Fibroblast of lung (primary cell): Measurements from ENCODE around the gene DENND1A. TPM values are rescaled to one million over a fixed set of nuclear protein-coding genes. Genes with fewer than 3 reads are reported as not detected.

Source experiments
- DNase-seq, 2 donors: peaks; one replicate each; pipeline versions ENCODE4 v3.0.0 to v3.0.0-alpha.2; 2010; ENCODE audit warnings: low read depth in 2 of 2
- H2AFZ ChIP-seq: 2 replicates; pipeline ENCODE4 v1.5.1; 2012; ENCODE audit warnings: low read length, control low read depth, inconsistent platforms
- H3K27ac ChIP-seq: 2 replicates; pipeline ENCODE4 v1.5.1; 2011; ENCODE audit warnings: low read length, control low read depth; ENCODE audit not compliant: insufficient read depth
- H3K27me3 ChIP-seq: 2 replicates; pipeline ENCODE4 v1.5.1; 2011; ENCODE audit warnings: mild to moderate bottlenecking, low read length; ENCODE audit not compliant: control insufficient read depth, insufficient read depth
- H3K36me3 ChIP-seq: 2 replicates; pipeline ENCODE4 v1.5.1; 2011; ENCODE audit warnings: low read length; ENCODE audit not compliant: control insufficient read depth, insufficient read depth
- H3K4me1 ChIP-seq: 2 replicates; pipeline ENCODE4 v1.5.1; 2011; ENCODE audit warnings: low read length; ENCODE audit not compliant: control insufficient read depth, insufficient read depth; ENCODE audit errors: extremely low read depth
- H3K4me2 ChIP-seq: 2 replicates; pipeline ENCODE4 v1.5.1; 2011; ENCODE audit warnings: low read length, control low read depth; ENCODE audit not compliant: insufficient read depth; ENCODE audit errors: extremely low read depth
- H3K4me3 ChIP-seq, 4 experiments: fragments of 200-600 bp in 1 of 4; sonication (generic) in 1 of 4; replicated peaks in 1 of 4; 2 replicates each; pipeline ENCODE4 v1.5.1; 2011 to 2016; ENCODE audit warnings: low read length in 4 of 4, low read depth in 3 of 4, mild to moderate bottlenecking in 3 of 4, control low read depth in 2 of 4, inconsistent platforms in 1 of 4, mixed read lengths in 1 of 4; ENCODE audit not compliant: insufficient read depth in 1 of 4; ENCODE audit errors: control extremely low read depth in 1 of 4
- H3K79me2 ChIP-seq: 2 replicates; pipeline ENCODE4 v1.5.1; 2012; ENCODE audit warnings: mild to moderate bottlenecking, low read length, inconsistent platforms; ENCODE audit not compliant: control insufficient read depth, insufficient read depth
- H3K9ac ChIP-seq: 2 replicates; pipeline ENCODE4 v1.5.1; 2011; ENCODE audit warnings: mild to moderate bottlenecking, low read length, control low read depth; ENCODE audit not compliant: insufficient read depth
- H3K9me3 ChIP-seq: 2 replicates; pipeline ENCODE4 v1.5.1; 2012; ENCODE audit warnings: low read depth, low read length; ENCODE audit not compliant: control insufficient read depth, insufficient read depth
- H4K20me1 ChIP-seq: 2 replicates; pipeline ENCODE4 v1.5.1; 2011; ENCODE audit warnings: low read length; ENCODE audit not compliant: control insufficient read depth, insufficient read depth; ENCODE audit errors: extremely low read depth
- CTCF ChIP-seq, 2 donors: IDR thresholded peaks in 1 of 2; conservative IDR thresholded peaks in 1 of 2; 1 replicate in 1 of 2; 2 replicates in 1 of 2; pipeline ENCODE4 v1.5.1; 2011 to 2012; ENCODE audit warnings: low read length in 2 of 2, control low read depth in 1 of 2, inconsistent platforms in 1 of 2, low read depth in 1 of 2, mild to moderate bottlenecking in 1 of 2
- EZH2 ChIP-seq: IDR thresholded peaks from 2 replicates; pipeline ENCODE4 v1.5.1; 2012; ENCODE audit warnings: low read length, control low read depth, mild to moderate bottlenecking; ENCODE audit errors: missing control alignments
- polyA plus RNA-seq, 2 donors: library from polyadenylated mRNA; depleted of rRNA in 1 of 2; stranded (reverse) in 1 of 2; unstranded in 1 of 2; fragments of >200 nt; gene quantifications; 2 replicates each; pipeline ENCODE4 v1.2.1, GENCODE V29; 2011 to 2012; ENCODE audit warnings: missing spikeins in 1 of 2
- total RNA-seq: library from RNA; depleted of rRNA; stranded (reverse); fragments of >200 nt; gene quantifications from 2 replicates; pipeline ENCODE4 v1.2.1, GENCODE V29; 2014

Gene DENND1A
- total and polyA plus RNA-seq, 2 donors (not counting 1 experiment from before 2014, with no cell fraction given), result 13.0 to 18.3 TPM

GRCh38 chr9:123687246-123687751 lies 242.6 kb downstream of the DENND1A start:
- TF ChIP-seq CTCF (conservative IDR thresholded peaks at IDR 0.05 in 1 of 2, IDR thresholded peaks at IDR 0.05 in 1 of 2; ENCODE audit: low read depth in 1 of 2, low read length in 2 of 2) (no peak), EZH2 (no peak)
- H3K36me3 ChIP-seq, result no peaks in the 10 kb centered on the region
- H3K4me3 ChIP-seq, result no peak overlapping the region
- no peak overlapping the region for H3K9ac ChIP-seq
- no peaks in the 10 kb centered on the region for H3K27me3 ChIP-seq
- no peaks in the 10 kb centered on the region for H3K4me1 ChIP-seq
- no peak overlapping the region for H3K4me2 ChIP-seq
- no peak overlapping the region for H2AFZ ChIP-seq
- no peak for DNase-seq
- no peak overlapping the region for H3K27ac ChIP-seq
- H3K79me2 ChIP-seq, result no peaks in the 10 kb centered on the region
- H4K20me1 ChIP-seq, result no peaks in the 10 kb centered on the region
- H3K9me3 ChIP-seq, result no peaks in the 10 kb centered on the region

- Histone ChIP-seq H3K27ac (no peak overlapping the region), H3K9ac (no peak overlapping the region), H3K36me3 (no peaks in the 10 kb centered on the region), H4K20me1 (no peaks in the 10 kb centered on the region), H3K79me2 (no peaks in the 10 kb centered on the region), H3K4me2 (no peak overlapping the region), H2AFZ (no peak overlapping the region), H3K4me1 (no peaks in the 10 kb centered on the region), H3K4me3 (no peak overlapping the region), H3K9me3 (no peaks in the 10 kb centered on the region), H3K27me3 (no peaks in the 10 kb centered on the region)
- TF ChIP-seq EZH2 (no peak), CTCF (conservative IDR thresholded peaks at IDR 0.05 in 1 of 2, IDR thresholded peaks at IDR 0.05 in 1 of 2; ENCODE audit: low read depth in 1 of 2, low read length in 2 of 2) (no peak)
- no peak for DNase-seq
Observed at GRCh38 chr9:123686829-123687192, 243.1 kb downstream of the DENND1A start.

GRCh38 chr9:123686131-123686828 lies 243.6 kb downstream of the DENND1A start:
- no peak overlapping the region for H3K9ac ChIP-seq
- DNase-seq, result peak; percentile 31 to 64

More at GRCh38 chr9:123686131-123686828, 243.6 kb downstream of the DENND1A start:
- Histone ChIP-seq H3K4me2 (no peak overlapping the region), H3K36me3 (no peaks in the 10 kb centered on the region), H3K27me3 (no peaks in the 10 kb centered on the region), H3K9me3 (no peaks in the 10 kb centered on the region), H4K20me1 (no peaks in the 10 kb centered on the region), H3K4me3 (no peak overlapping the region), H3K79me2 (no peaks in the 10 kb centered on the region), H2AFZ (no peak overlapping the region), H3K4me1 (no peaks in the 10 kb centered on the region), H3K27ac (no peak overlapping the region)
- TF ChIP-seq EZH2 (no peak), CTCF (conservative IDR thresholded peaks at IDR 0.05 in 1 of 2, IDR thresholded peaks at IDR 0.05 in 1 of 2; ENCODE audit: low read depth in 1 of 2, low read length in 2 of 2) (no peak)
